HG03135 (cell line): ENCODE measurements around the gene EMX2.
"Not testable (repeated sequence)": the region's sequence is repeated elsewhere in the genome, so short reads cannot be mapped to it uniquely, and the experiment has no call there.

ENCODE experiments used
- ATAC-seq: cut with Tn5 transposase; IDR thresholded peaks from one replicate; pipeline ENCODE4 v1.9.1; 2021; ENCODE audit warnings: mild to moderate bottlenecking, moderate library complexity; ENCODE audit not compliant: unreplicated experiment

EMX2 gene

DNA sequence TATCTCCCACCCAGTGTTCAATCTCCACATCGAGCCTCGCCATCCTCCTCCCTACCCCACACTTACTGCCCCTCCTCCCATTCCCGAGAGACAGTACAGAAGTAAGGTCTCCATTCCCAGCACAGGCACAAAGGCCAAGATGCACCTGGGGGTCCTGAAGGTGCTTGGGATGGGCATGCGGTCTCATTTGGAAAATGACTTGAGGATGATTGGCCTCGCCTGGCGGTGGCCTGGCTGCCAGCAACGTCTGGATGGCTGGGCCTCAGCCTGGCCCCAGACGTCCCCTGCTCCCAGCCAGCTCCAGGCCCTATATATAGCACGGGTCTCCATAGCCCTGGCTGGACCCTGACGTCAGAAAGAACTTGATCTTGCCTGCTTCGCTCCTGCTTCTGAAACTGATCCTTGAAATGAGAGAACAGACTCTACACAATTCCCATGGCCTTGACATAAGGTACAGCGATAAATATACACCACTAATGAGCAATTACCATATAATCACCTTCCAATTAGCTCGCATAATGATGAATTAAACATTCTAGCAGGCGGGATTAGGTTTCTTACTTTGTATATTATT, 11.8 kb downstream of the EMX2 start:
- no peak for ATAC-seq

DNA sequence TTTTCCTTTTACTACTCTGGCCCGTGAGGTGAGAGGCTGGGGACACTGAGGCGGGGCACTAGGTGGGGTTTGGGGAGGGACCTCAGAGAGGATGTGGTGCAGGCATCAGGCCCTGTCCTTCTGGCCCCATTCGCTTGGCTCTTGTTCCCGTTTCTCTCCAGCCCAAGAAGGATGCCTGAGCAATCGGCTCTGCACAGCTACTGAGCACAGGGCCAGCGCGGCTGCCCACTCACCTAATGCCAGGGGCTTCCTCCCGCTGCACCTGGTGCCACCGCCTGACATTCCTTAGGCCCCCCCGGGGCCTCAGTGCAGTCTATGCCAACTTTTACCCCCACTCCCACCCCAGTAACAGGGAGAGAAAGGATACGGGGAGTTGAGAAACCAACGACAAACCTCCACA, 12.5 kb downstream of the EMX2 start:
- no peak for ATAC-seq

DNA sequence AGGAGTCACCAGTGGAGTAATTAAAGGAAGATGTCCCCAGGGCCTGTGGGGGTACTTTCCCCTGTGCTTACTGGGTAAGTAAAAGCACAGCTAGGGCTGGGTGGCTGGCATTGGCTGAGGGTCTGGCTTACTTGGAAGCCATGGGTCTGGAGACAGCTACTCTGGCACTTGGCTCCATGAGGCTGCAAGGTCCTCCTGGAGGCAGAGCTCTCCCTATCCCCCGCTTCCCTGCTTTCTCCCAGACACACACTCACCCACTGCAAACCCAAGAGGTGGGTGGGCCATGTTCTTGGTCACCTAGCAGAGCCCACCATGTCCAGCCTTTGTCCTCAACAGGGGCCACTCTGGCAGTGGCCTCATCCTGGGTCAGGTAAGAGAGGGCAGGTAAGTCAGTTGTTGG, 13.3 kb downstream of the EMX2 start:
- ATAC-seq, result no peak

DNA sequence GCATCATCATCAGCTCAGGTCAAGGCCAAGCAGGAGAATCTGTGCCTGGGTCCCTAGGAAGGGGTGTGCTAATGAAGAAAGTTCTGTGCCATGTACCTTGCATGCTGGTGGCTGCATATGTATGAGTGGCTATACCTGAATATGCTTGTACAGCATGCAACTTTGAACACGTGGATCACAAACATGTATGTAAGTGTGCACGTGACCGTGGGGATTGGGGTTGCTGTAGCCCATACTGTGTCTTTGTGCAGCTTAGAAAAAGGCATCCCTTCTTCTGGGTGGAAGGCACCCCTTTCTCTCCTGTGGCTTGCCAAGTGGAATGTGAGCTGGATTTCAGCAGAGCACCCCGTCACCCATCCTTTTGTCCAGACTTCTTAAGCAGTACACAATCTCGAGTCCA, 13.8 kb downstream of the EMX2 start:
- no peak for ATAC-seq

GRCh38 chr10:117559712-117560111, 17.2 kb downstream of the EMX2 start:
- ATAC-seq, result no peak

- ATAC-seq, result no peak
Observed at GRCh38 chr10:117560942-117561341, 18.4 kb downstream of the EMX2 start.

DNA sequence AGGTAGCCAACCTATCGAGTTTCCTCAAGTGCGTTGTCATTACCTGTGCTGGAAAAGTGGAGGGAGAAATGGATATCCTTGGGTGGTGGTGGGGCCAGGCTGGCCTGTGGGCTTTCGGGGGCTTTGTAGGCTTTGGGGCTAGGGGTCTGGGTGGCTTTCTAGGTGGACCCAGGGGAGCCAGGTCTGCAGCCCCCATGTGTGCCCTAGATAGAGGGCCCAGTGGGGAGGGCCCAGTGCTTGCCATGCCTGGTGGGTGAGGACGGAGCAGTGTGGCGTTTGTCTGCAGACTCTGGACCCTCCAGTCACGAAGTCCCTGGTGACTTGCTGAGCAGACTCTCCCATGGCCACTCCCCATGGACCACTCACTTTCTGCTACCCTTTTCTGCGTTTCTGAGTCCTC, 19.7 kb downstream of the EMX2 start:
- no peak for ATAC-seq

DNA sequence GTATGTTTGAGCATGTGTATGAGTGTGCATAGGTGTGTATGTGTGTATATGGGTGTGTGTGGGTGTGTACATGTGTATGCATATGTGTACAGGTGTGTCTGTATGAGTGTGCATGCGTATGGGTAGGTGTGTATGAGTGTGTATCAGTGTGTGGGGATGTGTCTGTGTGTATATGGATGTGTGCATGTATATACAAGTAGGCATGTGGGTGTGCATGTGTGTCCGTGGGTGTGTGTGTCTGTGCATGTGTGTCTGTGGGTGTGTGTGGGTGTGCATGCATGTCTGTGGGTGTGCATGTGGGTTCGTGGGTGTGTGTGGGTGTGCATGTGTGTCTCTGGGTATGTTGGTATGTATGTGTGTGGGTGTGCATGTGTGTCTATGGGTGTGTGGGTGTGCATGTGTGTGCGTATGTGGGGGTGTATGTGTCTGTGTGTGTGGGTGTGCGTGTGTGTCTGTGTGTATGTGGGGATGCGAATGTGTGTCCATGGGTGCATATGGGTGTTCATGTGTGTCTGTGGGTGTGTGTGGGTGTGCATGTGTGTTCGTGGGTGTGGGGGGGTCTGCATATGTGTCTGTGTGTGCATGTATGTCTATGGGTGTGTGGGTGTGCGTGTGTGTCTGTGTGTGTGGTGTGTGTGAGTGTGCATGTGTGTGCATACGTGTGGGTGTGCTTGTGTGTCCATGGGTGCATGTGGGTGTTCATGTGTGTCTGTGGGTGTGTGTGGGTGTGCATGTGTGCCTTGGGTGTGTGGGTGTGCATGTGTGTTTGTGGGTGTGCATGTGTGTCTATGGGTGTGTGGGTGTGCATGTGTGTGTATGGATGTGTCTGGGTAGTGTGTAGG, 20.6 kb downstream of the EMX2 start:
- no peak for ATAC-seq

DNA sequence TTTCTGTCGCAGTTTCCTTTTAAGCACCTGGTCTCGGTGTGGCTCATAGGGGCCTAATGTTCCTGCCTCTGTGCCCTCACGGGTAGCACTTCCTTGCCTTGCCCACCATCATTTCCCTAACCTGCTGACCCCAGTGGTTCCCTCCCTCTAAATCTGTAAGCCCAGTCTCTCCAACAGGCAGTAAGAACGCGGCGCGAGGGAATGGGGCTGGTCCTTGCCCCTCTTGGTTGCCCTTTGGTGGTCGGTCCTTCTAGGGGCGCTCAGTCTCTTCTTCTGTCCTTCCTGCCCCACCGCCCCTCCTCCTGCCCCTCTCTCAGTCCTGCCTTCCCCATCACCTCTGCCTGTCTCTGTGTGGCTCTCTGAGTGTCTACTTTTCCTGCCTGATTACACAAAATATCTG, 21.2 kb downstream of the EMX2 start:
- ATAC-seq, result no peak

- ATAC-seq, result no peak
Observed at GRCh38 chr10:117565068-117565467, 22.5 kb downstream of the EMX2 start.

- ATAC-seq, result no peak
Observed at GRCh38 chr10:117568334-117568733, 25.8 kb downstream of the EMX2 start.

DNA sequence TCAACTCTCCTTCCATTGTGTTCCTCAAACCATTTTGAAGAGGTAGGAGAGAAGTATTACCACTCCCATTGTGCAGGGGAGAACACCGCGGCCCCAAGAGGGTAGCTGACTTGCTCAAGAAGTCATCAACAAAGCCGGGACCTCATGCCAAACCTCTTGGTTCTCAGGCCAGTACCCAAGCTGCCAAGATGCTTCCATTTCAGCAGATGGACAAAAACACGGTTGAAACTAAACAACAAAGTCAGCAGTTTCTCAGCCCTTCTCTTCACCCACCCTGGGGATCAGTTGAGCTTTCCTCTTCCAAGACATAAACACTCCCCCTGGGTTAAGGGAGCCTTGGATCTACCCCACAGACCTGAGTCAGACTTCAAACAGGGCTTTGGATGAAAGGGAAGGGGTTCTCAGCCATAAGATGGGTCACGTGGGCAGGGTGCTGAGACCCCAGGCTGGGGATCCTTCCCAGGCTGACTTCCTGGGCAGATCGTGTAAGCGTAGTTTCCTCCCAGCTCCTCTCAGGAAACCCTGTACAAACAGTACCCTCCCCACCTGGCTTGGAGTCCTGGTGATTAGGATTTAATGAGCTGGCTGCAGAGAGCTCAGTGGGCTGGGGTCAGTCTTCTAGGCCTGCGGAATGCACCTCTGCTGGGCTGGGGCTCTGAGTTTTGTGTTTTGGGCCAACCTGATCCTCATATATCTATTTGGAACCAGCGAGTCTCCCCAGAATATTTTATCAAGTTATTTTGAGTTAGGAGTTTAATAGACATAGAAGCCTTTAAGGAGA, 27.3 kb downstream of the EMX2 start:
- ATAC-seq, result no peak

- ATAC-seq, result no peak
Observed at GRCh38 chr10:117570880-117571279, 28.3 kb downstream of the EMX2 start.

GRCh38 chr10:117574498-117575146, 32.1 kb downstream of the EMX2 start:
- ATAC-seq, result no peak

DNA sequence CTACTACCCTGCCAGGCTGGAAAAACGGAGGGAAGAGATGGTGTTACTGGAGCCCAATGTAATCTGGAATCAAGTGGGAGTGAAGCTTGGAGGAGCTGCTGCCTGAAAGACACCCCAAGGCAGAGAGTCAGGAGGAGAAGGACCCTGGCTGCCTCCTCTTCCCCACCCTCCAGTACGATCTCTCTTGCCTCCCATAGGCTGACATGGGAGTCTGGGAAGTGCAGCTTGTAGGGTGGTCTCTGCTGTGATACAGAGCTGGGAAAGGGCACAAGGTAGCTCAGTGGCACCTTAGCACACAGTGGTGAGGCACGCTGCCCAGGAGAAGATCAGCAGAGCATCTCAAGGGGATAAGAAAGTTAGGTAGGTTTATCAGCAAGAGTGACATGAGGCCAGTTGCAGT, 35.9 kb downstream of the EMX2 start:
- no peak for ATAC-seq

- ATAC-seq, result no peak
Observed at GRCh38 chr10:117578999-117579590, 36.5 kb downstream of the EMX2 start.

DNA sequence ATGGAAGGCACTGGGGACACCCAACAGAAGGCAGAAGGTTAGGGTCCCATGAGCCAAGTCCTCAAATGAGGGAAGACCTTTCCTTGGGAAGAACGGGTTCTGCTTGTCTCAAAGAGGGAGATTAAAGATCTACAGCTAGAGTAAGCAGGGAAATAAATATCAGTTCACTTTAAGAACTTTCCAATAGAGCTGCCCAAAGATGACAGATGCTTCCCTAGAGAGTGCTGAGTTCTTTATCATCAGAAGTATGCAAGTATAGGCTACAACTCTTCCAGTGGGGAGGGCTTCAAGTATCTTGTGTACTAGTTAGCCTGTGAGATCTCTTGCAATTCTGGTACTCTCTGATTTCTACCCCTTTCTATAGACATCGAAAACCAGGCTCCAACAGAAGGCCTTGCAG, 39.4 kb downstream of the EMX2 start:
- no peak for ATAC-seq

DNA sequence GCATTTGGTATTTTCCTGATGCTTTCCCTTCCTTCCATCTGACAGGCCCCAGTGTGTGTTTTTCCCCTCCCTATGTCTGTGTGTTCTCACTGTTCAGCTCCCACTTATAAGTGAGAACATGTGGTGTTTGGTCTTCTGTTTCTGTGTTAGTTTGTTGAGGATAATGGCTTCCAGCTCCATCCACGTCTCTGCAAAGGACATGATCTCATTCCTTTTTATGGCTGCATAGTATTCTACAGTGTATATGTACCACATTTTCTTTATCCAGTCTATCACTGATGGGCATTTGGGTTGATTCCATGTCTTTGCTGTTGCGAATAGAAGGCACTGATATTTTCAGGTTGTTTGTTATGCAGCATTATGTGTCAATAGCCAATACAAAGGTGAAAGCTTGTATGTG, 42.3 kb downstream of the EMX2 start:
- ATAC-seq, result not testable (repeated sequence)

GRCh38 chr10:117587036-117587435, 44.5 kb downstream of the EMX2 start:
- no peak for ATAC-seq

GRCh38 chr10:117590101-117590875, 47.7 kb downstream of the EMX2 start:
- ATAC-seq, result no peak
